NCI-H2107 treated with DMSO at 0.1 percent for 48 hours (cell line): ENCODE measurements around the gene DCTN5.
A peak's percentile ranks its signal among the peaks of the same experiment; 100 is the strongest.
"Not testable (repeated sequence)": the region's sequence is repeated elsewhere in the genome, so short reads cannot be mapped to it uniquely, and the experiment has no call there.

ENCODE experiments used
- DNase-seq: peaks from one replicate; lab custom pipeline; 2025; ENCODE audit not compliant: unreplicated experiment; lab: John Stamatoyannopoulos, UW

DCTN5 gene

DNA sequence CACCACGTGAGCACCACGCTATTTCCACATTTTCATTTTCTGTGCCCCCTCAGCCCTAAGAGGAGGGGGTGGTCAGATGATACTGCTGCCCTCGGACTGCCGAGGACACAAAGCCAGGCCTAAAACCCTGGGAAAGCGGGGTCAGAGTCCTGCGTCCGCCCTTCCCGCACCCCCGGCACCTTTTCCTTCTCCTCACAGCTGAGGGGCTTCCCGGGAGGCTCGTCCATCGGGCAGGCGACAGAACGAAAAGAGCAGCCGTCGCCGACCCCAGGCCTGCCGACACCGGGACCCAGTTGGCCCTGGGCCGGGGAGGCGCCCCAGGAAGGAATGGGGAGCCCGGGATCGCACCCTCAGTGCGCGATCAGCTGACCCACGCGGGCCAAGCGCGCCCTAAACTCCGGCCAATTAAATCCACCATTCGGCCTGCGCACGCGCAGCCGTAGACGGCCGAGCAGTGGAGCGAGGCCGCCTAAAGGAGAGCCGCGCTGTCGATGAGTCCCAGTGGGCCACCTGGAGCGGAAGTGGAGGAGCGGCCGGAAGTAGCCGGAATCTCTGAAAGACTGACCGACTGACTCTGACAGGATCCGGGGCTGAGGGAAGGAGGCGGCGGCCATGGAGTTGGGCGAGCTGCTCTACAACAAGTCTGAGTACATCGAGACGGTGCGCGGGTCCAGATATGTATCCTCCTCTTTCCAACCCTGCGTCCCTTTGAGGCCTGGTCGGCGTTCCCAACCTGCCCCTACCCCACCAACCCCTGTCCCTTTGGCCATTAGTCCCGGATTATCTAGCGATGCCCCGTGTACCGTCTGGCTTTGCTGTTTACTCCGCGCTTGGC, at the start of gene DCTN5, which contains the start of gene PALB2:
TSS of gene DCTN5 (plus strand) at position 536 of the 835 bp plus-strand sequence. CDS start at position 613, 77 bp downstream.
TSS of gene PALB2 (minus strand) at position 380 of the 835 bp plus-strand sequence. CDS start at position 227, 153 bp downstream.
- DNase-seq: peak; percentile 82

- DNase-seq: no peak
Measured at GRCh38 chr16:23594186-23594585, 47.1 kb upstream of the DCTN5 start.

GRCh38 chr16:23595246-23595950, 45.9 kb upstream of the DCTN5 start:
- DNase-seq: no peak

DNA sequence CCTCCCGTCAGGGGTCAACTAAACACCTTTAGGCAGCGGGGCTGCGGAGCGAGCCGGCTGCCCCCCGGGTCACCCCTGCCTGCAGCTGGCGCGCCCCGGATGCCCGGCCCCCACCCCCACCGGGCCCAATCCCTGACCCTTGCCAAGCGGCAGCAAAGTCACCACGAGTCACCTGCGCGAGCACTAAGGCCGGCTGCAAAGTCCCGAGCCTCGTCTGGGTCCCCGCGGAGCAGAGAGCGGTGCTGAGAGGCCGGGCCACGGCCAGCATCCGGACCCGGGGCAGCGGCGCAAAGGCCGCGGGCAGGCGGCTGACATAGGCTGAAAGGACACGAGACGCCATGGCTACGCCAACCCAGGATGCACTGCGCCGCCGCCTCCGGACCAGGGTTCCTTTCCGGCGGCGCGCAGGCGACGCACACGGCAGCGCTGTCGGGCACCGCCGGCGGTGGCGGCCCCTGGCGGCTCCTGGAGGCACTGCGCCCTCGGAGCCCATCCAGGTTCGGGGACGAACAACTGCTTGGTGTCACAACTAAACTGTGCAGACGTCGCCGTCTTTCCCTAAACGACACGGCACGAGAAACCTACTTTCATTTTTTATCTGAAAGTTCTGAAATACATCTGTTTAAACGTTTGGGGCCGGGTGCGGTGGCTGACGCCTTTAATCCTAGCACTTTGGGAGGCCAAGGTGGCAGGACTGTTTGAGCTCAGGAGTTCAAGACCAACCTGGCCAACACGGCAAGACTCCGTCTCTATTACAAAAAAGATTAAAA, 45.1 kb upstream of the DCTN5 start, which contains the start of gene NDUFAB1:
TSS of gene NDUFAB1 (minus strand) at position 366 of the 770 bp plus-strand sequence. CDS start at position 340, 26 bp downstream.
- DNase-seq: peak; percentile 25

DNA sequence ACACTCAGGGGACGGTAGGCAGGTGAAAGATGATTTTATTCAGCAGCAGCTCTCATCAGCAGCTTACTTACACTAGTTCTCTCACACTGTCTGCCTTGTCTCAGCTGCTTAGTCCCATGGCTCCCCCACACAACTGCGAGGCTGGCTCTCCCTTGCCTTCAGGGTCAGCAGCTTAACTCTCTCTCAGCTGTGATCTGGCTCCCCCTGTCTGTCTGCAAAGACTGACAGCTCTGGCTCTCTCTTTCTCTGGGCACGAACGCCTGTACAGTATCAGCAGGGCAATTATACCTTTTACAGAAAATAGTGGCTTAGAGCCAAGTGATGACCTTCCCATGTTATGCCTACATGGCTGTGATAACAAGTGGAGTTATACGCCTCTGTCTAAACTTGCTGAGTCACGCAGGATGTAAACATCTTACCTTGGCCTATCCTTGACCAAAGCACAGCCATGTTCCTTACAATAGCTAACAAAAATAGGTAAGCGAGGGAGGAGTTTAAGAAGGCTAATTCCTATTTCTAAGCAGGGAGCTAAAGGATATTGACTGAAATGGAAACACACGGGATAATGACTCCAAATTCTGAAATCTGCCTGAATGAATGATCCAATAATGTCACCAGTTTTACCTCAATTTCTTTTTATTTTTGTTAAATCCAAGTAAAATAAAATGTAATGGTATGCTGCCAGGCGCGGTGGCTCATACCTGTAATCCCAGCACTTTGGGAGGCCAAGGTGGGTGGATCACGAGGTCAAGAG, 44.1 kb upstream of the DCTN5 start:
- DNase-seq: no peak

GRCh38 chr16:23607726-23608125, 33.5 kb upstream of the DCTN5 start:
- DNase-seq: no peak

DNA sequence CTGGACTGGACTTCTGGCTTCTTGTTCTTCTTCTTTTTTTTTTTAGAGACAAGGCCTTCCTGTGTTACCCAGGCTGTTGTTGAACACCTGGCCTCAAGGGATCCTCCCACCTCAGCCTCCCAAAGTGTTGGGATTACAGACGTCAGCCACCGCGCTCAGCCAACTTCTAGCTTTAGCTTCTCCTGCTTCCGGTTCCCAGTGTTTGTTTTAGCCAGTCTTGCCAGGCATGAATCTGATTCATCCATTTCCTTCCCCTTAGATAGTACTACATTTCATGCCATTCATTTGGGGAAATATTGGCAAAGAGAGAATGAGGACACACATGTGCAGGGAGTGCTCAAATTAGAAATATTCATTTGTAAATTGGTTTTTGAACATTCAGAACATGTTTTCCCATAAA, 33.1 kb upstream of the DCTN5 start:
- DNase-seq: no peak

DNA sequence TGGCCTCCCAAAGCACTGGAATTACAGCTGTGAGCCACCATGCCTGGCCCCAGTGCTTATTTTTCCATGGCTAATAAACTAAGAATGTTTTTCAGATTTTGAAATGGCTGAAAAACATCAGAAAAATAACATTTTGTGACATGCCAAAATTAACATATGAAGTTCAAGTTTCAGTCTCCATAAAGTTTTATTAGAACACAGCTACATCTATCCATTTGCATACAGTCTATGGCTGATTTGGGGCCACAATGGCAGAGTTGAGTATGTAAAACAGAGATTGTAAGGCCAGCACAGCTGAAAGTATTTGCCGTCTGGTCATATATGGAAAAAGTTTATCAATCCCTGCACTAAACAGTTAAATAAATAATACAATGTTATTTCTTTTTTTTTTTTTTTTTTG, 31.3 kb upstream of the DCTN5 start:
- no peak for DNase-seq

- DNase-seq: not testable (repeated sequence)
Measured at GRCh38 chr16:23610905-23611304, 30.4 kb upstream of the DCTN5 start.

- DNase-seq: no peak
Measured at GRCh38 chr16:23611936-23612335, 29.3 kb upstream of the DCTN5 start.

GRCh38 chr16:23615805-23616204, 25.5 kb upstream of the DCTN5 start:
- no peak for DNase-seq

DNA sequence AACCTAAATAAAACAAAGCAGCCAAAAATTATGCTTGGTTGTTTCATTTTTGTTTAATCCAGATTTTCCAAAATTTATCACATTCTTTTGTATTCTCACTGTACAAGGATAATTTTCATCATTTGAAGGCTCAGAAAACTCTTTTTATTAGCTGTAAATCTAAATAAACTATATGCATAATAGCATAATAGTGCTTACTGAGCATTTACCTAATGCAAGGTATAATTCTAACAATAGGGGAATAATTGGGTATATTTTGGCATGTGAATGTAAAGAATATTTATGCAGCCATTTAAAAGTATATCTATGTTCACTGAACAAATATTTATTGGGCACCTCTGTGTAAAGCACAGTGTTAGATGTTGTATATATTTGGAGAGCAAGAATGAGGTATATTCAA, 17.2 kb upstream of the DCTN5 start:
- DNase-seq: no peak

DNA sequence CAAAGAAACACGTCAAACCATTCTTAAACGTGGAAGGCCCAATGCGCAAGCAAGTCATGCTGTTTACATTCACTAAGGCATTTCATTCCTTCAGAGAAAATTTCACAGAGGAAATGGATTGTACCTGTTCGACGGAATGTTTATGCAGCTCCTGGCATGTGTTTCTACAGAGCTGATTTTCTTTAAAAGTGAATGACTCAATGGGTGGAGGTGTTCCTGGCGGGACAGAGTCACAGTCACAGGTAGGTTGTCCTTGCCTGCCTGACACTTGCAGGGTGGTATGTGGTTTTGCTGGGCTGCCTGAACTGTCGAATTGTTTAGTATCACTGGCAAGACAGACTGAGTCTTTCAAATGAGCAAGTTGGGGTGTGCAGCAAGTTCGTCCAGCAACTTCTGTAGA, 11.8 kb upstream of the DCTN5 start:
- DNase-seq: no peak

- not testable (repeated sequence) for DNase-seq
Measured at GRCh38 chr16:23631874-23632273, 9.4 kb upstream of the DCTN5 start.

GRCh38 chr16:23634461-23635036, 6.7 kb upstream of the DCTN5 start:
- no peak for DNase-seq

GRCh38 chr16:23635958-23636357, 5.3 kb upstream of the DCTN5 start:
- no peak for DNase-seq

DNA sequence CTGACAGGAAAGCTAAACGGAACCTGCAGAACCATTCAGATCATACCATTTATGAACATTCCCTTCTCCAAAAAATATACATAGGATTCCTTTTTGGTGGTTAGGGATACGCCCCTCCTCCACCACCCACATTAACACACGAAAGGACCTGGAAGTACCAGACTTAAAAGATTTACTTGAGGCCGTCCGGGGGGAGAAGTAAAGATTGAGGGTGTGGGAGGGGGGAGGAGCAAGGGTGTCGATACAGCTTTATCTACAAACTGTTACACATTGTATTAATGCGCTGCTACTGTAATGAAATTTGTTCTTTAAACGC, 693 bp upstream of the DCTN5 start:
- no peak for DNase-seq

GRCh38 chr16:23642246-23642774, 1.0 kb downstream of the DCTN5 start:
- no peak for DNase-seq

GRCh38 chr16:23650674-23651416, 9.6 kb downstream of the DCTN5 start:
- no peak for DNase-seq
